GM19468 (cell line): ENCODE measurements around the gene KSR1.
"Not testable (repeated sequence)": the region's sequence is repeated elsewhere in the genome, so short reads cannot be mapped to it uniquely, and the experiment has no call there.

Source experiments
- ATAC-seq: cut with Tn5 transposase; IDR thresholded peaks from one replicate; pipeline ENCODE4 v1.9.1; 2021; ENCODE audit warnings: mild to moderate bottlenecking, moderate library complexity, moderate number of reproducible peaks; ENCODE audit not compliant: unreplicated experiment; ENCODE audit errors: extremely low read depth

The KSR1 gene

GRCh38 chr17:27638415-27638914 is 182.2 kb downstream of the KSR1 start:
- not testable (repeated sequence) for ATAC-seq

GRCh38 chr17:27640790-27641189 is 184.5 kb downstream of the KSR1 start:
- no peak for ATAC-seq

GRCh38 chr17:27644586-27644985 is 188.3 kb downstream of the KSR1 start:
- no peak for ATAC-seq

- ATAC-seq = not testable (repeated sequence)
Observed at GRCh38 chr17:27645621-27646020, 189.4 kb downstream of the KSR1 start.

- no peak for ATAC-seq
Observed at GRCh38 chr17:27646232-27646631, 190.0 kb downstream of the KSR1 start.

DNA sequence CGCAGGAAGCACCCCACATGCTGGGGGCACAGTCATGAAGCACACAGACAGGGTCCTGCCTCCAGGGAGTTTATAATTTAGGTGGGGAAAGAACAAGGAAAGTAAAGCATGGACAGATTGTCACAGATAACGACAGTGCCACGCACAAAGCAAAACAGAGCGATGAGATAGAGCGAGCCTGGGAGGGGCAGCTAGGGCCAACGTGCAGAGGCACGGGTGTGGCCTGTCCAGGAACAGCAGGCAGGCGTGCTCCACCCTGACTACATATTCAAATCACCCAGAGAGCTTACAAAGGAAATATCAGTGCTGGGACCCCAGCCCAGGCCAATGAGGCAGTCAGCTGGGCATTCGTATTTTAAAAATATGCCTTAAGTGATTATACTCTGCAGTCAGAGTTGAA is 191.5 kb downstream of the KSR1 start:
- no peak for ATAC-seq

DNA sequence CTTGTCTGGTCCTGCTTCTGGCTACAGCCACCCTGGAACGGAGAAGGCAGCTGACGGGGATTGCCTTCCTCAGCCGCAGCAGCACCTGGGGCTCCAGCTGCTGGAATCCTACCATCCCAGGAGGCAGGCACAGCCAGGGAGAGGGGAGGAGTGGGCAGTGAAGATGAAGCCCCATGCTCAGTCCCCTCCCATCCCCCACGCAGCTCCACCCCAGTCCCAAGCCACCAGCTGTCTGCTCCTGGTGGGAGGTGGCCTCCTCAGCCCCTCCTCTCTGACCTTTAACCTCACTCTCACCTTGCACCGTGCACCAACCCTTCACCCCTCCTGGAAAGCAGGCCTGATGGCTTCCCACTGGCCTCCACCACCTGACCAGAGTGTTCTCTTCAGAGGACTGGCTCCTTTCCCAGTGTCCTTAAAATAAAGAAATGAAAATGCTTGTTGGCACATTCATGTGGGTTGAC is 192.9 kb downstream of the KSR1 start:
- not testable (repeated sequence) for ATAC-seq

GRCh38 chr17:27649929-27650328 is 193.7 kb downstream of the KSR1 start:
- no peak for ATAC-seq

DNA sequence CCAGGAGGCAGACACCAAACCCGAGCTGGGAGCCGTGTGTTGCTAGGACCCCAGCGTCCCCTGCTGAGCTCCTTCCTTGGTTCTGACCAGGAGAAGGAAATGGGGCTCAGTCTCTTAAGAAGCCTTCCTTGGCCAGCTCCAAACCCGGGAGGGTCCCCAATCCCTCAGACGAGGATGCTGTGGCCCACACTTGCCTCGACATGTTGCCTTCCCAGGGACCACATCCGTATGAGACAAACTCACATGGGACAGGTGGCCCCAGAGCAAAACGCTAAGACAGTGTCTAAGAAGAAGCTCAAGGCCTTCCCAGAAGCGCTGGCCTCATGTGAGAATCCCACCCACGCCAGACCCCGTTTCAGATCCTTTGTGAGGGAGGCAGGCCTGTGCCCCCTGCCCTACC is 194.6 kb downstream of the KSR1 start:
- no peak for ATAC-seq

GRCh38 chr17:27651411-27652345 is 195.4 kb downstream of the KSR1 start:
- no peak for ATAC-seq

GRCh38 chr17:27653449-27653971 is 197.3 kb downstream of the KSR1 start:
- not testable (repeated sequence) for ATAC-seq

DNA sequence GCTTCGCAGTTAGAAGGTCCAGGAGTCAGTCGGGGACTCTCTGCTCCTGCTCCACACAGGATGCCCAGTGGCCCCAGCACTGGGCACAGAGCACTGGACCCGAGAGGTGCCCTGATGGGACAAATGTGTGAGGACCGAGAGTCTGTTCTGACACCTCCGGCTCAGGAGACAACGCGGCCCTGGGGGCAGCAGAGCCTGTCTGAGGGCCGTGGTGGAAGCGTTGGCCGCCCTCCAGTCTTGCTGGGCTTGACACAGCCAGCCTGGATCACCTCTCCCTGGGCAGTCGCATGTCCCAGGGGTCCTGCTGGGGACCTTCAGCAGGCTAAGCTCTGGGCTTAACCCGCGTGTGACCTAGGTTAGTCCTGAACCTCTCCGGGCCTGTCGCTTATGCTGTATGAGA is 197.9 kb downstream of the KSR1 start:
- ATAC-seq = no peak

DNA sequence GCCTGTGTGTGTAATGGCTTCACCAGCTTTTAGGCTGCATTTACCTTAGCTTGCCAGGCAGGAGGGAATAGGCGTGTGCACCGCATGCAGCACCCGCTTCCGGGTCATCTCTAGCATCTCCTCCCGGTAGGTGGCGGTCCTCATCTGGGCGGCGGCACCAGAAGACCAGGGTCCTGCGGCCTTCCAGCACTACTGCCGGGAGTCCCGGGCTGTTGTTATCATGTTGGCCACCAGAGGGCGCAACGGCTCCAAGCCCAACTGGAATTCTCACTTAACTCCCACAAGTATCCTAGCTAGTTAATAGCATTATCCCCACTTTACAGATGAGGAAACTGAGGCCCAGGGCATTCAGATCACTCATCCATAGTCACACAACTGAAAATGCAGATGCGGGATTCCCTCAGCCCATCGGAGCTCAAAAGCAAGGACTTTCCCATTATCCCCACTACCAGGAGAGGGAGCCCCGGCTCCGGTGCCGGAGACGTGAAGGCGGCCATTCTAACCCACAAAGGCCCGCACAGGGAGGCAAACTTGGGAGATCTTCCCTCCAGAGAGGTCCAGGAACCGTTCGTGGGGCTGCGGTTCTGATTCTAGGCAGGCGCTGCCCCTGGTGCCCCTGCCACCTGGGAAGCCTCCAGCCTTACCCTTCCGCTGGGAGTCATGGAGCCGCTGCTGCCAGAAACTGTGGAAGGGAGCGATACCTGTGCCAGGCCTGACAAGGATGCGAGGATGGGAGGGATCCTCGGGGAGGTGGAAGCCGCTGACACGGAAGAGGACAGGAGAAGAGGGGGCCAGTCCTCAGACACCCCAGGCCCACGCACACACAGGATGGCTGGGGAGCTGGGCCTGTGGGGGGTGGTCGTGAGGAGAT is 198.6 kb downstream of the KSR1 start:
- ATAC-seq = no peak

GRCh38 chr17:27655525-27656111 is 199.4 kb downstream of the KSR1 start:
- ATAC-seq = not testable (repeated sequence)

- not testable (repeated sequence) for ATAC-seq
Observed at GRCh38 chr17:27656620-27657019, 200.4 kb downstream of the KSR1 start.

DNA sequence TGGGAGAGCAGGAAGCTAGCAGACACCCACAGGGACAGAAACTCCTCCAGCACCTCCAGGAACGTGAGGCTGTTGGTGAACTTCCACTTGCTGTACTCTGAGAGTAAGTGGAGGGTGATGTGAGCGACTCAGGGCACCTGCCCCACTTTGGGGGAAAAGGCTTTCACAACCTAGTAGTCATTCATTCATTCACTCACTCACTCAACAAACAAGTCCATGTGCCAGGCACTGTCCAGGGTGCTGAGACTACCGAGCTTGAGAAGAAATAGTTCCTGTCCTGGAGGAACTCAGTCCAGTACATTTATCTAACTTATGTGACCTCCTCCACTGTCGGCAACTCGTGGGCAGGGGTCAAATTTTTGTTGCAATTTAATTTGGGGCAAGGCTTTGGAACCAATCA is 201.4 kb downstream of the KSR1 start:
- no peak for ATAC-seq

DNA sequence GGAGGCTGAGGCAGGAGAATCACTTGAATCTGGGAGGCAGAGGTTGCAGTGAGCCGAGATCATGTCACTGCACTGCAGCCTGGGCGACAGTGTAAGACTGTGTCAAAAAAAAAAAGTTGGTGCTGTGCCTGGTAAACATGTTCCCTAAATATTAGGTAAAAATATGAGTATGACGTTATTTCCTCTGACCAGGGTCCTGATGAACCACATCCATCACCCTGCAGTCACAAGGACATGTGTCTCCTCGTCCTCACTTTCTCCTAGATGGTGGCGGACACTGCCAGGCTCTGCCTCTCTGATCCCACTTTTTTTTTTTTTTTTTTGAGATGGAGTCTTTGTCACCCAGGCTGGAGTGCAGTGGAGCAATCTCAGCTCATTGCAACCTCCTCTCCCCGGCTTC is 203.4 kb downstream of the KSR1 start:
- ATAC-seq = no peak

DNA sequence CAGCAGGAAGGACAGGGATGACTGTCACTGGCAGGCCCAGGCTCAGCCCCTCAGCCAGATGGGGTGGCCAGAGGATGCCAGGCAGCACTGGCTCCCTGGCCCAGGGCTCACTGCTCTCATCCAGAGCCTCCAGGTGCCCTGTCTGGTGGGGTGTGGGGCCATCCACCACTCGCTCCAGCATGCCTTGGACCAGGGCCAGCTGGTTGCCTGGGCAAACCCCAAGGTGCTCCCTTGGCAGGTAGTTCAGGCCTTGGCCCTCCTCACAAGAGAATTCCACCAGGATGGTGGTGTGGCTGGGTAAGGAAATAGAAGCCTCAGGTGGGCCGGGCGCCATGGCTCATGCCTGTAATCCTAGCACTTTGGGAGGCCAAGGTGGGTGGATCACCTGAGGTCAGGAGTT is 204.2 kb downstream of the KSR1 start:
- no peak for ATAC-seq

- no peak for ATAC-seq
Observed at GRCh38 chr17:27663936-27664605, 207.8 kb downstream of the KSR1 start.

DNA sequence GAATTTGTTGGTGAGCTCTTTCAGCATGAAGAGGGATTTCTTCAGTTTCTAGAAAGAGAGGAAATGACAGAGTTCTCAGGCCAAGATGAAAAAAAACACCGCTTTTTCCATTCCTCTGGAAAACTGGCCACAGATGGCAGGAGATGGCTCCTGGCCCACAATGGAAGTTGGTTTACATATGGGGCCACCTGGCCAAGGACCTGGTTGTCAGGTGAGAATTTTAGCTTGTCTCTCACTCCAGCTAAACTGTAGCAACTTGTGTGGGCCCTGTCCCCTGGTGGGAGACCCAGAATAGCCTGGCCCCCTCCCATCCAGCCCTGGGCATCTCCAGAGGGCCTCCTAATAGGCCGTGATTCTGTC is 208.3 kb downstream of the KSR1 start:
- no peak for ATAC-seq
